IMR-90 (cell line): ENCODE data around the gene NTRK3.

Experiments used
- BHLHE40 ChIP-seq: fragments of 150-350 bp; IDR thresholded peaks from 2 replicates; pipeline ENCODE4 v1.6.1; 2016; ENCODE audit warnings: mild to moderate bottlenecking, low read depth, low read length
- CEBPB ChIP-seq: IDR thresholded peaks from 2 replicates; pipeline ENCODE4 v1.6.1; 2012; ENCODE audit warnings: low read depth, low read length, improper control_type of control experiment
- CTCF ChIP-seq: conservative IDR thresholded peaks from 2 replicates; pipeline ENCODE4 v1.5.1; 2012; ENCODE audit warnings: mild to moderate bottlenecking, low read depth, low read length, improper control_type of control experiment
- FOS ChIP-seq: fragments of 150-350 bp; IDR thresholded peaks from 2 replicates; pipeline ENCODE4 v1.6.1; 2016; ENCODE audit warnings: low read depth, low read length
- MAFK ChIP-seq: IDR thresholded peaks from 2 replicates; pipeline ENCODE4 v1.6.1; 2012; ENCODE audit warnings: low read depth, low read length, improper control_type of control experiment
- MXI1 ChIP-seq: IDR thresholded peaks from 2 replicates; pipeline ENCODE4 v1.6.1; 2012; ENCODE audit warnings: low read depth, mild to moderate bottlenecking, low read length, moderate library complexity, borderline replicate concordance
- POLR2A ChIP-seq: IDR thresholded peaks from 2 replicates; pipeline ENCODE4 v1.6.1; 2012; ENCODE audit warnings: mild to moderate bottlenecking, low read depth, low read length
- RAD21 ChIP-seq: IDR thresholded peaks from 2 replicates; pipeline ENCODE4 v1.6.1; 2012; ENCODE audit warnings: low read length, improper control_type of control experiment
- RFX5 ChIP-seq: IDR thresholded peaks from 2 replicates; pipeline ENCODE4 v1.8.0; 2012; ENCODE audit warnings: low read depth, mild to moderate bottlenecking, low read length, moderate library complexity
- SMC3 ChIP-seq: fragments of 150-350 bp; IDR thresholded peaks from 2 replicates; pipeline ENCODE4 v1.6.1; 2016; ENCODE audit warnings: low read depth, mild to moderate bottlenecking, antibody characterized with exemption, low read length, moderate library complexity
- TF ChIP-seq, protein P1 (sequence below): fragments of 150-350 bp; IDR thresholded peaks from 2 replicates; pipeline ENCODE4 v1.6.1; 2016; ENCODE audit warnings: low read depth, mild to moderate bottlenecking, low read length, moderate library complexity, borderline replicate concordance

DNA sequence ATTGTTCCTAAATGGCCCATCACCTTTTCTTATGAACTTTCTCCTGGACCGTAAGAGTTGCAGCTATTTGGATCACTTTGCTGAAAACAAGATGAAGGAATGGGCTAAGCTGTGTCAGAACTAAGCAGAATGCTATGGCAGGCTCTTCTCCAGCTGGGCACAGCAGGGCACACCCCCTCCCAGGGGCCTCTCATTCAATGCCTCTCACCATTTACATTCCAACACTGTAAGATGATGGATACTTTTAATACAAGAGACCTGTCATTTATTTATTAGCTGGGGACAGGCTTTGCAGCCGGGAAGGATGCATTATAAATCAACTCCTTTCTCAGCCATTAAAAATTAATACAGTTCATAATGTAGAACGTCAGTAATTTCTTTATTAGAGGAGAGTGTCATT, 240.1 kb downstream of the NTRK3 start:
- TF ChIP-seq CTCF (no peak), SMC3 (no peak), CEBPB (no peak), FOS (no peak), MAFK (no peak), RAD21 (no peak), POLR2A (no peak), RFX5 (no peak), MXI1 (no peak), BHLHE40 (no peak)
- TF ChIP-seq, protein P1, sequence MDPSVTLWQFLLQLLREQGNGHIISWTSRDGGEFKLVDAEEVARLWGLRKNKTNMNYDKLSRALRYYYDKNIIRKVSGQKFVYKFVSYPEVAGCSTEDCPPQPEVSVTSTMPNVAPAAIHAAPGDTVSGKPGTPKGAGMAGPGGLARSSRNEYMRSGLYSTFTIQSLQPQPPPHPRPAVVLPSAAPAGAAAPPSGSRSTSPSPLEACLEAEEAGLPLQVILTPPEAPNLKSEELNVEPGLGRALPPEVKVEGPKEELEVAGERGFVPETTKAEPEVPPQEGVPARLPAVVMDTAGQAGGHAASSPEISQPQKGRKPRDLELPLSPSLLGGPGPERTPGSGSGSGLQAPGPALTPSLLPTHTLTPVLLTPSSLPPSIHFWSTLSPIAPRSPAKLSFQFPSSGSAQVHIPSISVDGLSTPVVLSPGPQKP: no peak
